ENCODE measurements around the gene ORC1.

Gene ORC1

DNA sequence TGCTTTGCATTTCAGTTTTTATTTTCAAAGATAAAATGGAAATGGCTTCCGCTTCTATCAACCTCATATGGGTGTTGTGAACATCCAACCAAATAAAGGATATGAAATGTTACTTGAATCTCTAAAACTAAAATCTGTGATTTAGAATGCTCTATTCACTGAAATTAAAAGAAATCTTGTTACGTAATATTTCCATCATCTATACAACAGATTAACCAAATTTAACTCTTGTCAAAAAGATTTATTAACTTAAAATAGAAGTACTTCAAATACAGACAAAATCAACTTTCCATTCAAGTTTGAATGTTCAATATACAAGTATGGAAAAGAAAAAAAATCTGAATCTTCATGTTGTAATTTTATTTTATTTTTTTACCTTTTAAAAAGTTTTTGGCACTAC lies 18.8 kb upstream of the ORC1 start:
- Histone ChIP-seq H3K27me3 (ENCODE audit: insufficient read depth, low read length) (no peaks in the 10 kb centered on the region), H3K27ac (ENCODE audit: low read depth, low read length) (no peak overlapping the region), H2BK120ac (ENCODE audit: insufficient read depth, low read length, poor library complexity) (no peak overlapping the region), H3K4me3 (ENCODE audit: low read depth, low read length) (no peak overlapping the region), H2AFZ (ENCODE audit: insufficient read depth, low read length, poor library complexity) (no peak overlapping the region), H3K9ac (ENCODE audit: low read length) (no peak overlapping the region), H4K91ac (ENCODE audit: low read depth, low read length) (no peak overlapping the region), H2BK5ac (ENCODE audit: low read depth, low read length, poor library complexity) (no peak overlapping the region), H3K14ac (ENCODE audit: low read length) (no peak overlapping the region), H3K23ac (ENCODE audit: low read length) (no peak overlapping the region), H3K9me3 (ENCODE audit: insufficient read depth, low read depth, low read length) (no peaks in the 10 kb centered on the region), H3K18ac (ENCODE audit: low read length) (no peak overlapping the region), H4K12ac (ENCODE audit: low read depth, low read length) (no peak overlapping the region), H3K79me2 (ENCODE audit: control insufficient read depth, insufficient read depth, low read length, poor library complexity) (no peaks in the 10 kb centered on the region), H3K79me1 (ENCODE audit: low read length) (no peaks in the 10 kb centered on the region), H2BK12ac (ENCODE audit: low read length) (no peak overlapping the region), H3K4ac (ENCODE audit: low read depth, low read length) (no peak overlapping the region), H4K8ac (ENCODE audit: low read depth, low read length) (no peak overlapping the region), H3K4me2 (ENCODE audit: low read length) (no peak overlapping the region), H2AK5ac (ENCODE audit: low read length) (no peak overlapping the region), H3K4me1 (ENCODE audit: control insufficient read depth in 1 of 2, insufficient read depth in 2 of 2, low read length in 2 of 2) (peaks cover 0 to 2% of the 10 kb centered on the region in 2 experiments), H3K36me3 (ENCODE audit: control insufficient read depth in 1 of 2, insufficient read depth in 2 of 2, low read length in 2 of 2) (peaks cover 1 to 3% of the 10 kb centered on the region in 2 experiments)
- WGBS (ENCODE audit: extremely low coverage, insufficient coverage, insufficient read length): no CpG with 5 or more reads among the region's 2 CpGs
- DNase-seq: no peak

DNA sequence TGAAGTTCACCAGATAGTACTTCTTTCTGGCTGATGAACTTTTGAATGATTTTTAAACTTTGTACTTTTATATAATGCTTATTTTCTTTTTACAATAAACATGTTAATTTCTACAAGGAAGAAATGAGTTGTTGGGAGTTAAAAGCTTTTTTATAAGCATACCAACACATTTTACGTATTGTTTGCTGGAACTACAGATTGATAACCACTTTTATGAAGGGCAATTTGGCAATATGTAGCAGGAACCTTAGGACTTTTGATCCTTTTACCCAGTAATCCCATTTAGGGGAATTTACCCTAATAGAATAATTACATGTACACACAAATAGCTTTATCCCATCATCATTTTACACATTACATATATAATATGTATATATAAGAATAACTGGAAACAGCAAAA lies 16.5 kb upstream of the ORC1 start:
- Histone ChIP-seq H3K4me3 (ENCODE audit: low read depth, low read length) (no peak overlapping the region), H3K23ac (ENCODE audit: low read length) (no peak overlapping the region), H3K14ac (ENCODE audit: low read length) (no peak overlapping the region), H3K4ac (ENCODE audit: low read depth, low read length) (no peak overlapping the region), H3K4me2 (ENCODE audit: low read length) (no peak overlapping the region), H3K36me3 (ENCODE audit: control insufficient read depth in 1 of 2, insufficient read depth in 2 of 2, low read length in 2 of 2) (peaks cover 10 to 14% of the 10 kb centered on the region in 2 experiments), H3K27ac (ENCODE audit: low read depth, low read length) (no peak overlapping the region), H4K8ac (ENCODE audit: low read depth, low read length) (no peak overlapping the region), H3K27me3 (ENCODE audit: insufficient read depth, low read length) (no peaks in the 10 kb centered on the region), H3K9ac (ENCODE audit: low read length) (no peak overlapping the region), H2BK12ac (ENCODE audit: low read length) (no peak overlapping the region), H2AK5ac (ENCODE audit: low read length) (no peak overlapping the region), H2AFZ (ENCODE audit: insufficient read depth, low read length, poor library complexity) (no peak overlapping the region), H3K4me1 (ENCODE audit: control insufficient read depth in 1 of 2, insufficient read depth in 2 of 2, low read length in 2 of 2) (peaks cover 0 to 2% of the 10 kb centered on the region in 2 experiments), H4K91ac (ENCODE audit: low read depth, low read length) (no peak overlapping the region), H3K9me3 (ENCODE audit: insufficient read depth, low read depth, low read length) (no peaks in the 10 kb centered on the region), H3K18ac (ENCODE audit: low read length) (no peak overlapping the region), H4K12ac (ENCODE audit: low read depth, low read length) (no peak overlapping the region), H2BK5ac (ENCODE audit: low read depth, low read length, poor library complexity) (no peak overlapping the region), H3K79me2 (ENCODE audit: control insufficient read depth, insufficient read depth, low read length, poor library complexity) (no peaks in the 10 kb centered on the region), H2BK120ac (ENCODE audit: insufficient read depth, low read length, poor library complexity) (no peak overlapping the region), H3K79me1 (ENCODE audit: low read length) (no peaks in the 10 kb centered on the region)
- no peak for DNase-seq
- no CpG with 5 or more reads among the region's 1 CpG for WGBS (ENCODE audit: extremely low coverage, insufficient coverage, insufficient read length)

DNA sequence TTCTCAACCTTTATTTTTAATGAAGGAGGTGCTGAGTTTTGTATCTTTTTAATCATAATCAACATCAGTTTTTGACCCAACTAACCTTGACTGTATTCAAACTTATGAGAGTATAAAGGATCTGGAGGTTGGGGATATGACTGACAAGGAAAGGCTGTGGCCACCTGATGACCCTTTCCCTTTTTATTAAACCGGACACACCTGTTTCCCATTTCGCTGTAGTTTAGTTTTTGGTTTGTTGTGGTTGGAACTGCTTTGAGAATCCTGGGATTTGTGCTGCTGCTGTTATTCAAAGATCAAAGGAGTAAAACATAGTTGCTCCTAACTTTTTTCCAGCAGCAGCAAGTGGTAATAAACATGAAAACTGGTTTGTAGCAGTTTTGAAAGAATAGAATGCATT lies 12.6 kb upstream of the ORC1 start:
- Histone ChIP-seq H4K91ac (ENCODE audit: low read depth, low read length) (no peak overlapping the region), H3K9me3 (ENCODE audit: insufficient read depth, low read depth, low read length) (no peaks in the 10 kb centered on the region), H4K12ac (ENCODE audit: low read depth, low read length) (no peak overlapping the region), H3K18ac (ENCODE audit: low read length) (no peak overlapping the region), H3K4me2 (ENCODE audit: low read length) (no peak overlapping the region), H2BK5ac (ENCODE audit: low read depth, low read length, poor library complexity) (no peak overlapping the region), H3K4ac (ENCODE audit: low read depth, low read length) (no peak overlapping the region), H3K36me3 (ENCODE audit: control insufficient read depth in 1 of 2, insufficient read depth in 2 of 2, low read length in 2 of 2) (peaks cover 27 to 39% of the 10 kb centered on the region in 2 experiments), H3K27ac (ENCODE audit: low read depth, low read length) (no peak overlapping the region), H4K8ac (ENCODE audit: low read depth, low read length) (no peak overlapping the region), H3K14ac (ENCODE audit: low read length) (no peak overlapping the region), H2BK12ac (ENCODE audit: low read length) (no peak overlapping the region), H3K79me1 (ENCODE audit: low read length) (no peaks in the 10 kb centered on the region), H3K4me1 (ENCODE audit: control insufficient read depth in 1 of 2, insufficient read depth in 2 of 2, low read length in 2 of 2) (no peaks in the 10 kb centered on the region), H3K79me2 (ENCODE audit: control insufficient read depth, insufficient read depth, low read length, poor library complexity) (no peaks in the 10 kb centered on the region), H3K9ac (ENCODE audit: low read length) (no peak overlapping the region), H3K23ac (ENCODE audit: low read length) (no peak overlapping the region), H2BK120ac (ENCODE audit: insufficient read depth, low read length, poor library complexity) (no peak overlapping the region), H2AFZ (ENCODE audit: insufficient read depth, low read length, poor library complexity) (no peak overlapping the region), H3K4me3 (ENCODE audit: low read depth, low read length) (no peak overlapping the region), H3K27me3 (ENCODE audit: insufficient read depth, low read length) (no peaks in the 10 kb centered on the region), H2AK5ac (ENCODE audit: low read length) (no peak overlapping the region)
- DNase-seq: no peak
- no CpG with 5 or more reads among the region's 2 CpGs for WGBS (ENCODE audit: extremely low coverage, insufficient coverage, insufficient read length)

DNA sequence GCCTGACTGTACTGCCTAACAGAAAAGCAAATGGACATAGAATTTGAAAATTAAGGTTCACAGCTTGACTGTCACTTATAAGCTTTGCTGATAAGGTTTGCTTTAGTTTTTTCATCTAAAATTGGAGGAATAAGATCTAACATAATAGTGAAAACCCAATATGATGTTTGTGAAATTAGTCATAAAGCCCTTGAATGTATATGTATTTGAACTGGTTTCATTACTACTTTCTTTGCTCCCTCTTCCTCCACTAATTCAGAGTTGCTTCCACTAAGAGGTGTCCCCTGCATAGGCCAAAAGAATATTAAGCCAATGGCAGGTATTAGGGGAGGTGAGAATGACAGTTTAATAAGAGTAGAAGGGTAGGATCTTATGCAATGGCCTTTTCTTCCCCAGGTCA lies 10.7 kb upstream of the ORC1 start:
- Histone ChIP-seq H2BK5ac (ENCODE audit: low read depth, low read length, poor library complexity) (no peak overlapping the region), H2AK5ac (ENCODE audit: low read length) (no peak overlapping the region), H3K79me1 (ENCODE audit: low read length) (no peaks in the 10 kb centered on the region), H2BK120ac (ENCODE audit: insufficient read depth, low read length, poor library complexity) (no peak overlapping the region), H3K79me2 (ENCODE audit: control insufficient read depth, insufficient read depth, low read length, poor library complexity) (no peaks in the 10 kb centered on the region), H3K36me3 (ENCODE audit: control insufficient read depth in 1 of 2, insufficient read depth in 2 of 2, low read length in 2 of 2) (peaks cover 31 to 49% of the 10 kb centered on the region in 2 experiments), H3K14ac (ENCODE audit: low read length) (no peak overlapping the region), H2AFZ (ENCODE audit: insufficient read depth, low read length, poor library complexity) (no peak overlapping the region), H3K4ac (ENCODE audit: low read depth, low read length) (no peak overlapping the region), H3K18ac (ENCODE audit: low read length) (no peak overlapping the region), H3K4me3 (ENCODE audit: low read depth, low read length) (no peak overlapping the region), H3K23ac (ENCODE audit: low read length) (no peak overlapping the region), H4K91ac (ENCODE audit: low read depth, low read length) (no peak overlapping the region), H3K4me2 (ENCODE audit: low read length) (no peak overlapping the region), H2BK12ac (ENCODE audit: low read length) (no peak overlapping the region), H3K9ac (ENCODE audit: low read length) (no peak overlapping the region), H4K12ac (ENCODE audit: low read depth, low read length) (no peak overlapping the region), H3K27me3 (ENCODE audit: insufficient read depth, low read length) (no peaks in the 10 kb centered on the region), H3K9me3 (ENCODE audit: insufficient read depth, low read depth, low read length) (no peaks in the 10 kb centered on the region), H4K8ac (ENCODE audit: low read depth, low read length) (no peak overlapping the region), H3K27ac (ENCODE audit: low read depth, low read length) (no peak overlapping the region), H3K4me1 (ENCODE audit: control insufficient read depth in 1 of 2, insufficient read depth in 2 of 2, low read length in 2 of 2) (no peaks in the 10 kb centered on the region)
- no peak for DNase-seq

Measured in trophoblast cell (in vitro differentiated cells and primary cell).